ENCODE data around the gene CLDN15.
"Not testable (repeated sequence)": the region's sequence is repeated elsewhere in the genome, so short reads cannot be mapped to it uniquely, and the experiment has no call there.

Gene CLDN15

DNA sequence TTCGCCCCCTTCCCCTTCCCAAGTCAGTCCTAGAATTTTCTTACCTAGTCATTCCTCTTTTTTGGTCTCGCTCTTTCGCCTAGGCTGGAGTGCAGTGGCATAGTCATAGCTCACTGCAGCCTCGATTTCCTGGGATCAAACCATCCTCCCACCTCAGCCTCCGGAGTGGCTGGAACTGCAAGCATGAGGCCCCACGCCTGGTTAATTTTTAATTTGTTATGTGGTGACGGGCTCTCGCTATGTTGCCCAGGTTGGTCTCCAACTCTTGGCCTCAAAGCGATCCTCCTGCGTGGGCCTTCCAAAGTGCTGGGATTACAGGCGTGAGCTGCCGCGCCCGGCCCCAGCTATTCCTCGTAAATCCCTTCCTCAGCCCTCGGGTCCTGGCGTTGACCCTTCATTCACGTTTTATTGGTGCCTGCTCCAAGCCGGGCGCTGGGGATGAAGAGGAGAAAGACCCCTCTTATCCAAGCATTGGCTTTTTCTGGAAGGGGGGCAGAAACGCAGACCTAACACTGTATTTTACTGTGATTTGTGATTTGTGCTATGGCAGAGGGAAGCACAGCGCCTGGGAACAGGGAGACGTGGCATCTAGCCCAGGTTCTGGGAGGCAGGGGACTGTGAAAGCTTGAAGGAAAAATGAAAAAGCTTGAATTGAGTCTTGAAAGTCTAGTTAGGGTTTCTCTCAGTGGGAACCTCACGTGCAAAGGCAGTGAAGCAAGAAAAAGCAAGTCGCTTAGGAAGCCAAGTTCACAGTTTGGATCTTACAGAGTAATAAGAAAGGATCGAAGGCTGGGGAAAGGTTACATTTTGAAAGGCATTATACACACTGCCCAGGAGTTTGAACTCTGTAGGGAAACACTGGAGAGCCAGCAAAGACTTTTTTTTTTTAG, 19.1 kb downstream of the CLDN15 start:
- DNase-seq, result no peak

- DNase-seq, result peak; percentile 96 to 97
Measured at GRCh38 chr7:101217388-101218235, 20.0 kb downstream of the CLDN15 start, which contains the start of the genes PLOD3 and ZNHIT1. TSS of gene PLOD3 (minus strand) at chr7:101217581. CDS start at chr7:101217274, 307 bp downstream. TSS of gene ZNHIT1 (plus strand) at chr7:101218165. CDS start at chr7:101218196, 31 bp downstream.

DNA sequence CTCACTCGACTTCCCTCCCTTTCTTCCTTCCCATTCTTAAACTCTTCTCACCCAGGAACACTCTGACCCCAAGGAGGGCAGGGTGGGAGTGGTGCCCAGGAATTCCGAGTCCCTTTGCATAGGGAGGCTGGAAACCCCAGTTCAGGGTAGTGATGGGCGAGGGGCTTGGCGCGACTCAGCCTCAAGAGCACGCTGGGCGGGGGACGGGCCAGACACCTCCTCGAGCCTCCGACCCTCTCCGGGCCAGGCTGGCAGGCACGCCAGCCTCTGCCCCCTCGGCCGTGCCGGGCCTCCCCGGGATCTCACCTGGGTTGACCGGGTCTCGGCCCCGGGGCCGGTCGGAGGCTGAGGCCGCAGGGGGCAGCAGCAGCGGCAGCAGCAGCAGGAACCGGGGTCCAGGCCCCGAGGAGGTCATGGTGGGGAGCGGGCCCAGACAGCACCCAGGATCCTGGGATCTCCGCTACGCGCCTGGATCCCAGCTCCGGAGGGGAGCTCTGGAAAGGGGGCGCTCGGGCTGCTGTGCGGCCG, 20.7 kb downstream of the CLDN15 start:
- peak in 1 of 2 experiments; percentile 36 for DNase-seq

DNA sequence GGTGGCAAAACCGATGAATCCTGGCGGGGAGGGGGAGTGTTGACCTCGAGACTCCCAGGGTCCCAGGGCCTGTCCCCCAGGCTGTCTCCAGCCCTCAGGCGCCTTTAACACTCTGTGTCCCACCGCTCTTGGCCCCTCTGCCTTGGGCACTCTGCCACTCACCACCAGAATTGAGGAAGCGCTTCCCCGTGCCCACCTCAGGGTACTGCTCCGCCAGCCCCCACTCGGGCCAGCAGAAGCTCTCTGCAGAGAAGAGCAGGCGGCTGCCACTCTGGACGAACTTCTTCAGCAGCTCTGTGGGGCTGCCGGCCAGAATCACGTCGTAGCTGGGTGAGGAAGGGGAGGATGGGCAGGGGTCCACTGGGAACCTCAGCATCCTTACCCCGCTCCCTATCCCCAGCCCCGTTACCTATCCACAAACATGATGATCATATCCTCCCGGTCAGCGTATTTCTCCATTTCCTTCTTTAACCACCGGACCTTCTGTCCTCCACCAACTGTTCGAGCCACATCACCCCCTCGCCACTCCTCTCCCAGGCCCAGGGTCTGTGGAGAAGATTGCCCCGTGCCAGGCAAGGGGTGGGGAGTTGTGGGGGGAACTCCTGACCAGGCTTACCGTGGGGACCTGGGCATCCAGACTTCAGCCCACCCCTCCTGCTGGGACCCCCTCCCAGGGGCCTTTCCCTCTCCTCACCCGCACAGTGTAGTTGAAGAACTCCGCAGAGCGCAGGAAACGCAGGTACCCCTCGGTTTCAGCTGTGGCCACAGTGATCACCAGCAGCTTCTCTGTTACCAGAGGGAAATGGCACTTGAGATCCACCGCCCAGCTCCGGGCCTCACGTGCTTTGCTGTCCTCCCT, 21.4 kb downstream of the CLDN15 start:
- DNase-seq, result no peak

GRCh38 chr7:101212014-101212413, 25.6 kb downstream of the CLDN15 start:
- DNase-seq, result no peak

- DNase-seq, result no peak
Measured at GRCh38 chr7:101211501-101211900, 26.1 kb downstream of the CLDN15 start.

DNA sequence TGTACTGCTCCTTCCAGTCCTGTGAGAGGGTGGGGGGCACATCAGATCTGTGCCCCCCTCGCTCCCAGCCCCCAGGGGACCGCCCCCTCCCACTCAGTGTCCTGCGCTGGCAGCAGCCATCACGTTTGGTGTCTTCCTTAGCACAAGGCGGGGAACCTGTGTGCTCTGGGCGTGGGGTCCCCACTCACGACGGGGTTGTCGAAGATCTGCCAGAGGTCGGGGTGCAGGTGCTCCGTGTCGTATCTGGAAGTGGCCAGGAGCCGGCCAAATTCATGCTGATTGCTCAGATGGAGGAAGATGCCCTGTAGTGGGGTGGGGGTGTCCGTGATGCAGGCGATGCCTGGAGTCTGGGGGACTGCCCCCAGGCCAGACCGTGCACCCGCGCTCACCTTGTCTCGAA, 27.5 kb downstream of the CLDN15 start:
- DNase-seq, result no peak

GRCh38 chr7:101208794-101209193, 28.8 kb downstream of the CLDN15 start:
- no peak for DNase-seq

GRCh38 chr7:101207459-101207858, 30.1 kb downstream of the CLDN15 start:
- DNase-seq, result no peak

DNA sequence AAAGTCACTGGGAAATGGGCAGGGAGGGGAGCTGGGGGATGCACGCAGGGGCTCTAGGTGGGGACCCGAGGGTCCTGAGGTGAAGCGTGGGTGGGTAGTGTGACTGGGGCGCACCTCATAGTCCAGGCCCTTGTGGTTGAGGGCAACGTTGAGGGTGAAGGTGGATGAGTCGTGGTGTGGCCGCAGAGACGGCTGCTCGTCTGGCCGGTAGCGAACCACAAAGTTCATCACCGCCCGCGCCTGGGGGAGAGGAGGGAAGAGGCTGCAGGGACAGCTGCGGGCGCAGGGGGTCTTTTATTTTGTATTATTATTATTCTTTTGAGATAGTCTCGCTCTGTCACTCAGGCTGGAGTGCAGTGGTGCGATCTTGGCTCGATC, 30.9 kb downstream of the CLDN15 start:
- no peak for DNase-seq

DNA sequence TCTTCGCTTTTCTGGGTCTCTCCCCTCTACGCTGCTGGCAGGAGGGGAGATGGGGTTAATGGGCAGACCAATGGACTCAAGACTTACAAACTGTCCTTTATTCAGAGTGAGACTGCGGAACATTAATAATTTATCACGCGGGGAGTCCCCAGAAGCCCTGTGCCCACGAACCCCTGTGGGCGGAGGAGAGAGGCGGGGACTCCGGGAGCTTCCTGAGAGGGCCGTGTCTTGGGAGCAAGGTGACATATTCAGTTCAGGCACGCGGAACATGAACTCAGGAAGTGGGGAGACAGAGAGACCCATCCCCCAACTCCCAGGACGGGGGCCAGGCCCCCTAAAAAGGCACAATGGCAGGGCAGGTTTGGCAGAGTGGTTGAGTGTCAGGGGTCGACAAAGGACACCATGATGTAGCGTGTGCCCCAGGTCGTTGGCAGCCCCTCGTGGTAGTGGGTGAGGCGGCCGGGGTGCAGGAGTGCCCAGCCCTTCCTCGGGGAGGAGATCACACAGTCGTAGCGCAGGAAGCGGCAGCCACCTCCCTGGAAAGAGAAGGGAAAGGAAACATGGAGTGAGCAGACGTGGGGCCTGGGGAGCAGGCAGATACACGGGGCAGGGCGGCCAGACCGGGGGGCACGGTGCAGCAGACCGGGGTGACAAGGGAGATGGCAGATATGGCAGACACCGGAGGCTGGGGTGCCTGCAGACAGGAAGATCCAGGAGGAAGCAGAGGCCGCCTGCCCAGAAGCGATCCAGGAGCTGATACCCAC, 31.5 kb downstream of the CLDN15 start:
- no peak for DNase-seq

DNA sequence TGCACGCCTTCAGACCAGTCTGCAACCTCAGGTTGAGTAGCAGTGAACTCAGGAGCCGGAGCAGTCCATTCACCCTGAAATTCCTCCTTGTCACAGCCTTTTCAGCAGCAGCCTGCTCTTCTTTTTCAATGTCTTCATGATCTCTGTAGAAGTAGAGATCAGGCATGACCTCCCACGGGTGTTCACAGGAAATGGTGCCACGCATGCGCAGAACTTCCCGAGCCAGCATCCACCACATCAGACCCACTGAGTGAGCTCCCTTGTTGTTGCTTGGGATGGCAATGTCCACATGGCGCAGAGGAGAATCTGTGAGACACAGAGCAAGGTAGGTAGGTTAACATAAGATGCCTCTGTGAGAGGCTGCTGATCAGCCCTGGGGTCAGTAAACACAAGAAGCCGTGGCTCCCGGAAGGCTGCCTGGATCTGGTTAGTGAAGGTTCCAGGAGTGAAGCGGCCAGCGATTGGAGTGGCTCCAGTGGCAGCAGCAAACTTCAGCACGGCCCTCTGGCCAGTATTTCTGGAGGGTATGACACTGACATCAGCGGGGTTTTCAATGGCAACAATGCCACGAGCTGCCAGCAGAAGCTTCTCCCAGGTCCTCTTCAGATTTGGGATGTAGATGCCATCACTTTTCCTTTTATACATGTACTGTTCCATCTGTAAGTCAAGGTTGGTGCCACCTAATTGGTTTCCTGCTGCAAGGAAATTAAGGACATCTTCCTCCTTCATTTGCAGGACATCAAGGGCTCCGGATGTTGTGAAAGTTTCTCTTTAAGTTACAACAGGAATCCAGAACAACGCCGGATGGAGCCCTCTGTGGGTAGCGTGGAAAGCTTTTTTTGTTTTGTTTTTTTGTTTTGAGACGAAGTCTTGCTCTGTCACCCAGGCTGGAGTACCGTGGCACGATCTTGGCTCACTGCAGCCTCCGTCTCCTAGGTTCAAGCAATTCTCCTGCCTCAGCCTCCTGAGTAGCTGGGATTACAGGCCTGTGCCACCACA, 33.6 kb downstream of the CLDN15 start:
- DNase-seq, result peak; percentile 31

- DNase-seq, result no peak
Measured at GRCh38 chr7:101202603-101202918, 35.0 kb downstream of the CLDN15 start.

DNA sequence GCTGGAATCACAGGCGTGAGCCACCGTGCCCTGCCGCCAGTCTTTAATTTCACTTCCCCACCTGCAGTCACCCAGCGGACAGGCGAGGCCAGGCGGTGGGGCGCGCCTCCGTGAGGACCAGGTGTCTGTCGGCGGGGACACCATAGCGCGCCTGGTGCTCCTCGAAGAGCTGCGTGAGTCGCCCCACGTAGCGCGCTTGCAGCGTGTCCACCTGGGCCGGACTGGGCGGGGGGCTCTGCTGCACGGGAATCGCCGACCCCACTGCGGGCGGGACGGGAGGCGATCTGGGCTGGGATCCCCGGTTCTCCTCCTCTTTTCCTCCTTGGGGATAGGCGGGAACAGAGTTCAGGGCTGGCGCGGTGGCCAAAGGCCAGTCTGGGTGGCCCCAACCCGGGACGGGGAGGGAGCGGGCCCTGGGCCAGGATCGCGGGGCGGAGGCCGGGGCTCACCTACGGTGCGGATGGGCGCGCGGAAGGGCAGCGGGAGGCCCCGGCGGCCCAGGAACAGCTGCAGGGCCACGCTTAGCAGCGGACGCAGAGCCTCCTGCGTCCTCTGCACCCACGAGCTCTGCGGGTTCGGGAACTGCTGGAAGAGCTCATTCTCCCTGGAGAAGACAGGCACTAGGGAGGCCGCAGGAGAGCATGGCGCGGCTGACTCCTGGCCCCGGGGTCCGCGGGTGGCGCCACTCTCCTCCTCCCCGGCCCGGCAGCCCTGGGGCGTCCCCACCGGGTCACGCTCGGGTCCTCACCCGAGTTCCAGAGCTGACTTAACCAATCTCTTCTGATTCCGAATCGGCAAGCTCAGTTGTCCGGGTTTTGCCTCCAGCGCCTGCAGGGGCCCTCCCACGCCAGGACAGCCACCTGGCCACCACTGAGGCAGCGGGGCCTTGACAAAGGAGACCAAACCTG, 35.7 kb downstream of the CLDN15 start:
- DNase-seq, result peak in 1 of 2 experiments; percentile 23

- DNase-seq, result no peak
Measured at GRCh38 chr7:101200862-101201599, 36.6 kb downstream of the CLDN15 start, which contains the start of gene MOGAT3. TSS of gene MOGAT3 (minus strand) at chr7:101201036. CDS start at chr7:101200854, 182 bp downstream.

DNA sequence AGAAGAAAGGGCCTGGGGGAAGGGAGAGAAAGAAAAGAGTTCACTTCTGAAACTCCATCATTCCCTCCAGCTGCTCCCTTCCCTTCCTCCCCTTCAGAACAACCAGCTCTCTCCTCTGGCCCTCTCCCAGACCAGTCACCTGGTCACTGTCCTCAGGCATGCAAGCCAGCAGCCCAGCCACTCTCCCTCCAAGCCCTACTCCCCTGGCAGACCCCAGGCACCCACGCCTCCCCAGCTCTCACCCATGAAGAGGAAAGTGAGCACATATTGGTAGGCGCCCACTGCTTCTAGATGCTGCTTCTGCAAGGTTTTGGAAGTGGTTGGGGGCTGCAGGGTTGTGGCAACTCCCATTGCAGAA, 37.1 kb downstream of the CLDN15 start:
- no peak for DNase-seq

DNA sequence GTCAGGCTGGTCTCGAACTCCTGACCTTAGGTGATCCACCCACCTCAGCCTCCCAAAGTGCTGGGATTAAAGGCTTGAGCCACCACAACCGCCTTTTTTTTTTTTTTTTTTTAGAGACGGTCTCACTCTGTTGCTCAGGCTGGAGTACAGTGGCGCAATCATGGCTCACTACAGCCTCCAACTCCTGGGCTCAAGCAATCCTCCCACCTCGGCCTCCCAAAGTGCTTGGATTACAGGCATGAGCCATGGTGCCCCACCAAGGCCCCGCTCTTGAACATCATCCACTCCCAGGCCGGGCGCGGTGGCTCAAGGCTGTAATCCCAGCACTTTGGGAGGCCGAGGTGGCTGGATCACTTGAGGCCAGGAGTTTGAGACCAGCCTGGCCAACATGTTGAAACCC, 38.1 kb downstream of the CLDN15 start:
- not testable (repeated sequence) for DNase-seq

DNA sequence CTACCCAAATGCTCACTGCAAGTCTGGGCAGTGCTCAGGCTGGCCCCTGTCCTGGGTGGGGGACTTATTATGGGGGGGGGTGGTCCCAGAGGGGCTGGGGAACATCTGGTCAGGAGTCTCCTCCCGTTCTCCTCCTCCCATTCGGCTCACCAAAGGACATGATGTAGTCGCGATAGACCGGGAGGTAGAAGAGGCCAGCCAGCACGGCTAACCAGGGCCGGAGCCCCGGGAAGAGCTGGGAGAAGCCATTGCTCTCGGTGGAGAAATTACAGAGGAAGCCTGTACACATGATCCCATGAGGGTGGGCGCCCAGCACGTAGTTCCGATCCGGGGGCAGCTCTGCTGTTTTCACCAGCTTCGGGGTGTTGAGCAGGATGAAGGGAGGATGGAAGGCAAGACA, 39.1 kb downstream of the CLDN15 start:
- no peak for DNase-seq

DNA sequence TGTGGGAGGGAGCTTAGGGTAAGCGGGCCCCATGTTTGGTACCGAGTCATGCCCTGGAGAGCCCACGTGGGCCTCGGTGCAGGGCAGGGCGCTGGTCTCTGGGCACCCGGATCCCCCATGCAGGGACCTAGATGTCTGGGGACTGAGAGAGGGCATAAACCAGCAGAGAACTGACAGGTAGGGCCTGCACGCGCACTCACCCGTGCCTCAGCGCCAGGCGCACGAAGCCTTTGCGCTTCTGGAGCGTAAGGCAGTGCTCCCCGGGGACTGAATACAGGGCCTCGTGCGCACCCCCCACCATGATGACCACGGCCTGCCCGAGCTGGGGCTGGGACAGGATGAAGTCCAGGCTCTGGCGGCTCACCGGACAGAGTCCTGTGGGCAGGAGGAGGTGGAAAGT, 39.6 kb downstream of the CLDN15 start:
- DNase-seq, result no peak
